Stimulated activated CD8-positive, alpha-beta memory T cell treated with anti-CD3 and anti-CD28 coated beads, Interleukin-7, amount 100 ng/mL, for 4 hours (primary cell): Measurements from ENCODE around the gene SHISA9.

Experiments
- DNase-seq, 2 donors: peaks; one replicate each; pipeline ENCODE4 v3.0.0-alpha.2; 2020; ENCODE audit warnings: low read depth in 2 of 2

Gene SHISA9

DNA sequence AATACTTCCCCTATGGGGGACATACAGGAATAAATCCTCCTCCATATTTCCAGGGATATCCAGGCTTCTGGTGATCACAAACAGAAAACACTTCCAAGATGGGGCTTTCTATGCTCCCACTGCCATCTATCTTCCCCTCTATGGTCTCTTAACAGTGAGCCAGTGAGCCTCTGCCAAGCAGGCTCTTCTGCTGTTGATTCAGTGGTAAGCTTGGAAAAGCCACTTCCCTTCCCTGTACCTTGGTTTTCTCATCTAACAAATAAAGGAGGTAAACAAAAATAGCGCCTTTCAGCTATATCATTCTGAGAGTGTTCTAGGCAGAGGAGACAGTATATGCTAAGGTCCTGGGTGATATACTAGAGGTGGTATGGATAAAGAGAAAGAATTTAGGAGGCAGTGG is 368.0 kb downstream of the SHISA9 start:
- no peak for DNase-seq

DNA sequence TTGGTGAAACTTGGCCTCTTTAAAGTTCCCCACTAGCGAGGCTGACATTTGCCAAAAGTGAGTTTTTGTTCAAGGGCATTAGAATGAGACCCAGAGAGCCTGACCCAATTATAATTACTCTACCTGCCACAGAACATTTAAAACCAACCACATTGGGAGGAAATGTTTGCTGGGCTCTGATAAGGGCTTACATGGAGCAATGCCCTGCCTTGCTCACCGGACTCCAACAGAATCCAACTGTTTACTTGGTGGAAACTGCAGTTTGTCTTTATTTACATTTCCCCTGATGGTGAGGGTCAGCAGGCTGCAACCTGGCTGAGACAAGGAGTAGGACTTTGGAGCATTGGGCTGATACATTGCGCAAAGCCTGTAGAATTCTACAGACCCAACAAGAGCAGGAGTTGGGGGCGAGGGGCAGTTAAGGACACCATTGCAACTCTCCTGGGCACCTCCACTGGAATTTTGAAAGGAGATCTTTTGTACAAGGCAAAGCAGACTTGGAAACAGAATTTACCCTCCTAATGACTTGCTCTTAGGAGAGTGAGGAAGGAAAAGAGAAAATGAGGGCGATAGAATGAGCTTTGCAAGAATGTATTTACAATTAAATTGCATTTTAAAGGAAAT is 368.6 kb downstream of the SHISA9 start:
- no peak for DNase-seq

DNA sequence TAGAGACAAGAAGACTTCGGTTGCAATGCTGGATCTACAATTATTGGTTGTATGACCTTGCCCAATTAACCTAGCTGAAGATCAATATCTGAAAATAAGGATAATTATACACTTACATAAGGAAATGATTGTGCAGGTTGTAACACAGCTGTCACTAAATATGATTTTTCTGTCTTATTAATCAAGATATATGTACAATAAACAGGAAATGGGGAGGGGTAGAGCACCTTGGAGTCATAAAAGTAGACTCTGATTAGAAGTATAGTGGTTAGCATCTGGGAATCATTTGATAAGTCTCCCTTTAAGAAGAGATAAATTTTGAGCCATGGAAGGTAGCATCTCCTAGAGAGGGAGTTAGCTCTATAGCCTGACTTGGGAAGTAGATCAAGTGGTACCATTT is 369.2 kb downstream of the SHISA9 start:
- no peak for DNase-seq

DNA sequence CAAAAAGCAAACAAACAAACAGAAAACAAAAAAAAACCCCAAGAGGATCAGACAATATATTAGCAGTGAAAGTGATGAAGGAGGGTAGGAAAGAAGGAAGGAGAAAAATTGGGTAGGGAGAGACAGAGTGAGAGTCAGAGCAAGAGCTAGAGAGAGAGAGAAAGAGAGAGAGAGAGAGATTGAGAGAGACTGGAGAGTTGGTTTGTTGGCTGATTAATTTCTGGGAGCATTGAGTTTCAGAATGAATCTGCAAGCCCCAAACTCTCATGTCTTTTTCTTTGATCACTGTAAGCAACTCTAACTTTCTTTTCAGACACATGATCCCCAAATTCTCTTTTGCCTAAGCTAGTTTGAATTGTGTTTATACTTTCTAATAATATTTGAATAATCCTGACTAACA is 388.1 kb downstream of the SHISA9 start:
- DNase-seq: no peak
